GM19025 (cell line): ENCODE measurements around the gene NPAS2.

ENCODE experiments used
- ATAC-seq: cut with Tn5 transposase; IDR thresholded peaks from one replicate; pipeline ENCODE4 v1.9.1; 2021; ENCODE audit warnings: mild to moderate bottlenecking, low read depth, moderate library complexity; ENCODE audit not compliant: unreplicated experiment

The NPAS2 gene

GRCh38 chr2:100819370-100820272 lies at the start of gene NPAS2:
TSS of gene NPAS2 (plus strand) at chr2:100820139. CDS start at chr2:100904755, 84,616 bp downstream.
- ATAC-seq: no peak

GRCh38 chr2:100771125-100771524 lies 48.8 kb upstream of the NPAS2 start:
- ATAC-seq: no peak

GRCh38 chr2:100773538-100773937 lies 46.4 kb upstream of the NPAS2 start:
- no peak for ATAC-seq

- ATAC-seq: no peak
Measured at GRCh38 chr2:100776445-100776844, 43.5 kb upstream of the NPAS2 start.

- ATAC-seq: no peak
Measured at GRCh38 chr2:100778637-100779450, 41.1 kb upstream of the NPAS2 start.

- ATAC-seq: no peak
Measured at GRCh38 chr2:100779908-100780202, 40.1 kb upstream of the NPAS2 start.

- no peak for ATAC-seq
Measured at GRCh38 chr2:100780203-100781008, 39.5 kb upstream of the NPAS2 start.

- no peak for ATAC-seq
Measured at GRCh38 chr2:100781009-100781325, 39.0 kb upstream of the NPAS2 start.

- ATAC-seq: no peak
Measured at GRCh38 chr2:100781523-100782379, 38.2 kb upstream of the NPAS2 start.

GRCh38 chr2:100782380-100782878 lies 37.5 kb upstream of the NPAS2 start:
- no peak for ATAC-seq

- ATAC-seq: no peak
Measured at GRCh38 chr2:100783987-100784386, 36.0 kb upstream of the NPAS2 start.

- no peak for ATAC-seq
Measured at GRCh38 chr2:100784681-100785080, 35.3 kb upstream of the NPAS2 start.

- ATAC-seq: no peak
Measured at GRCh38 chr2:100785626-100786296, 34.2 kb upstream of the NPAS2 start.

- no peak for ATAC-seq
Measured at GRCh38 chr2:100786297-100786658, 33.7 kb upstream of the NPAS2 start.

- ATAC-seq: no peak
Measured at GRCh38 chr2:100786985-100787384, 33.0 kb upstream of the NPAS2 start.

GRCh38 chr2:100789361-100789760 lies 30.6 kb upstream of the NPAS2 start:
- ATAC-seq: no peak

- no peak for ATAC-seq
Measured at GRCh38 chr2:100791294-100791935, 28.5 kb upstream of the NPAS2 start.

GRCh38 chr2:100791936-100792308 lies 28.0 kb upstream of the NPAS2 start:
- ATAC-seq: no peak

GRCh38 chr2:100793220-100793619 lies 26.7 kb upstream of the NPAS2 start:
- ATAC-seq: no peak
